PFSK-1 (cell line): ENCODE data around the gene ATF7.

Source experiments
- POLR2AphosphoS5 ChIP-seq: IDR thresholded peaks from 2 replicates; pipeline ENCODE4 v1.6.1; 2012; ENCODE audit warnings: low read depth, mild to moderate bottlenecking, control low read depth, low read length, moderate library complexity
- REST ChIP-seq, 2 experiments: IDR thresholded peaks; 2 replicates each; pipeline versions ENCODE4 v1.6.1 to v1.8.0; 2011 to 2012; ENCODE audit warnings: low read depth in 2 of 2, low read length in 2 of 2, control low read depth in 1 of 2, inconsistent platforms in 1 of 2, mild to moderate bottlenecking in 1 of 2, moderate library complexity in 1 of 2; ENCODE audit not compliant: insufficient read depth in 1 of 2
- TAF1 ChIP-seq: IDR thresholded peaks from 2 replicates; pipeline ENCODE4 v1.6.1; 2012; ENCODE audit warnings: low read length, control low read depth, borderline replicate concordance; ENCODE audit not compliant: insufficient read depth

GRCh38 chr12:53593031-53593430, 33.2 kb downstream of the ATF7 start:
- TF ChIP-seq REST (IDR thresholded peaks at IDR 0.05; ENCODE audit: insufficient read depth in 1 of 2, low read depth in 2 of 2, low read length in 2 of 2) = no peak
- no peak for TF ChIP-seq TAF1
- no peak for TF ChIP-seq POLR2AphosphoS5
